HG03378 (cell line): Measurements from ENCODE around the gene PANK4.
"Not testable (repeated sequence)": the region's sequence is repeated elsewhere in the genome, so short reads cannot be mapped to it uniquely, and the experiment has no call there.

ENCODE experiments used
- ATAC-seq: cut with Tn5 transposase; IDR thresholded peaks from one replicate; pipeline ENCODE4 v1.9.1; 2021; ENCODE audit warnings: mild to moderate bottlenecking, moderate library complexity; ENCODE audit not compliant: unreplicated experiment

The PANK4 gene

GRCh38 chr1:2466958-2467554, 59.3 kb downstream of the PANK4 start:
- ATAC-seq = no peak

DNA sequence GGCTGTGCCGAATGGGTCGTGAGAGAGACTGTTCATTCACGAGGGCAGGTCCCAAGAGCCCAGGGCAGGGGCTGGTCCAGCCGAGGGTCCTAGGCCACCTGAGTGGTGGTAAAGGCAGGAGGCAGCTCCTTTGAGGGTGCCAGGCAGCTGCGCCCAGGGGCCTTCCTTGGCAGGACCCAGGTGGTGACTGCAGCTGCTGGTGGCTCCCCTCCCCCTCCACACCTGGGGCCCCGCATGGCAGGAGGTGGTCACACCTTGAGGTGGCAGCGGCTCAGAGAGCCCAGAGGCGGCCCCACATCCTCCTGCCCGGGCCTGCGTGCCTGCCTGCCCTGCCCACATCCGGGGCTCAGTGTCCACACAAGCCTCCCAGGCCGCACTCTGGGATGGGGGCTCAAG, 60.1 kb downstream of the PANK4 start:
- no peak for ATAC-seq

- no peak for ATAC-seq
Measured at GRCh38 chr1:2465371-2466269, 60.8 kb downstream of the PANK4 start.

GRCh38 chr1:2463396-2463795, 63.0 kb downstream of the PANK4 start:
- no peak for ATAC-seq

DNA sequence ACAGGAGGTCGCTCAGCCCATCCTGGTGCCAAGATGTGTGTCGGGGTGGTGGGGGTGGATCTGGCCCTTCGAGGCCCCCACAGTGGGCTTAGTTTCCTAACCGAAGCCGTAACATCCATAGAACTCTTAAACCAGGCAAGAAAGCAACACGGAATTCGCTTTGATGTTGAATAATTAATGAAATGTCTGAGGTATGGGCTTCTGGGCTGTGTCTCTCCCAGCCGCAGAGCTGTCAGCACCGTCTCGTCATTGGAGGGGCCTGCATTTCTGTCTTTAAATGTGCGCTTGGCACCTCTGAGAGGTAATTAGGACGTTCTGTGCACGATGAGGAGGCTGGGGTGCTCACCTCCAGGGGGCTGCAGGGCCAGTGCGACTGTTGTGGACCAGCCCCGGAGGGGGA, 63.6 kb downstream of the PANK4 start:
- no peak for ATAC-seq

DNA sequence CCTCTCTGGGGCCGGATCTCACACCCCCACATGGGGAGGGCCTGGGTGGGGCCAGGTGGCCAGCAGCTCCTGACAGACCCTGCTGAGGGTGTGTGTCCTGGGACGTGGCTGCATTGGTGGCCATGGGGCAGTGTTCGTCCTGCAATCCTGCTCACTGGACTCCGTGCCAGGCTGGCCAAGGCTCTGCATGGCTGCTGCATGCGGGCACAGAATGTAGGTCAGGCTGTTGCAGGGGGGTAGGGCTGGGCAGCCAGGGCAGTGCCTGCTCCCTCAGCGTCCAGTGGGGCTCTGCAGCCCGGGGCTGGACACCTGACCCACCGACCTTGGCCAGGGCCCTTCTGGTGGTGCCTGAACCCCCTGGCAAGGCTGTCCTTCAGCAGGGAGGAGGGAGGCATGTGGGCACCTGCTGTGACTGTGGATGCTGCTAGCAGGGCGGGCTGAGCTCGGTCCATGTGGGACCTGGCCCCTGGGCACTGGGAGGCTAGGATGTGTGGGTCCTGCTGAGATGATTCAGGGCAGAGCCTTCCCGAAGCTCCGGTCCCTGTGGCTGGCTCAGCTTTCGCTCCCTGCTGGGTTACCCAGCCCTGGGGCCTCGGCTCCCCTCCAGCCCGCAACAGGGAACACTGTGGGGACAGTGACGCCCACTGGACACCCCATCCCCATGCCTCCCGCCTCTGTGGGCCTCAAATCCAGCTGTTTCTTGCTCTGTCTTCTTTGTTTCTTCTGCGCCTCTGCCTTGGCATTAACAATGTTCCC, 65.2 kb downstream of the PANK4 start:
- no peak for ATAC-seq

DNA sequence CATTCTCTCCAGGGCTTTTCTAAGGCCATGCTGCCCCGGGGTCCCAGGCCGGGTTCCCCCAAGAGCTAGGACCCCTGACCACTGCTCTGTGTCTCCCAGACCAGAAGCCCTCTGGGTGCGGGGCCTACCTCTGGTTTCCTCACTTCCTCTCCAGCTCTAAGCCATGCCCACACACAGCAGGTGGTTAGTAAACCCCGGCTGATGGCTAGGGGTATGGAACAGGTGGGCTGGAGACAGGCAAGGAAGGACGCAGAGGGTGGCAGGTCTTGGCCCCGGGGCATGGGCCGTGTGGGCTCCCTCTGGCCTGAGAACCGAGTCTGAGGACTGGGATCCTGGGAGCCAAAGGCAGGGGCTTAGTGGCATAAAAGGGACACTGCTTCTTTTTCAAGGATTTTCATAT, 66.2 kb downstream of the PANK4 start:
- no peak for ATAC-seq

- no peak for ATAC-seq
Measured at GRCh38 chr1:2459757-2460156, 66.6 kb downstream of the PANK4 start.

DNA sequence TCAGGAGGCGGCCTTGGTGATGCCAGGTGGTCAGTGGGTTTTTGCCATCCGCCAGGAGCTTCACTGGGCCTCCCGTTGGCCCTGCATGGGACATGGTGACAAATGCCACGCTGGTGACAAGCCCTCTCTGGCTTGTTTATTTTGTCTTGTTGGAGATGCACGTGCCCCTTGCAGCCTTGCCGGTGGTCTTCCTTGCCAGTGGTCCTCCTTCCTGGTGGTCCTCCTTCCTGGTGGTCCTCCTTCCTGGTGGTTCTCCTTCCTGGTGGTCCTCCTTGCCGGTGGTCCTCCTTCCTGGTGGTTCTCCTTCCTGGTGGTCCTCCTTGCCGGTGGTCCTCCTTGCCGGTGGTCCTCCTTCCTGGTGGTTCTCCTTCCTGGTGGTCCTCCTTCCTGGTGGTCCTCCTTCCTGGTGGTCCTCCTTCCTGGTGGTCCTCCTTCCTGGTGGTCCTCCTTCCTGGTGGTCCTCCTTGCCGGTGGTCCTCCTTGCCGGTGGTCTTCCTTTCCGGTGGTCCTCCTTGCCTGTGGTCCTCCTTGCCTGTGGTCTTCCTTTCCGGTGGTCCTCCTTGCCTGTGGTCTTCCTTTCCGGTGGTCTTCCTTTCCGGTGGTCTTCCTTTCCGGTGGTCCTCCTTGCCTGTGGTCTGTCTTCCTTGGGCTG, 67.2 kb downstream of the PANK4 start:
- not testable (repeated sequence) for ATAC-seq

- ATAC-seq = no peak
Measured at GRCh38 chr1:2458687-2459086, 67.7 kb downstream of the PANK4 start.
